HG03060 (cell line): ENCODE results near the gene PLCB4.

Source experiments
- ATAC-seq: cut with Tn5 transposase; IDR thresholded peaks from one replicate; pipeline ENCODE4 v1.9.1; 2021; ENCODE audit warnings: low read depth, moderate number of reproducible peaks; ENCODE audit not compliant: unreplicated experiment

Gene PLCB4

DNA sequence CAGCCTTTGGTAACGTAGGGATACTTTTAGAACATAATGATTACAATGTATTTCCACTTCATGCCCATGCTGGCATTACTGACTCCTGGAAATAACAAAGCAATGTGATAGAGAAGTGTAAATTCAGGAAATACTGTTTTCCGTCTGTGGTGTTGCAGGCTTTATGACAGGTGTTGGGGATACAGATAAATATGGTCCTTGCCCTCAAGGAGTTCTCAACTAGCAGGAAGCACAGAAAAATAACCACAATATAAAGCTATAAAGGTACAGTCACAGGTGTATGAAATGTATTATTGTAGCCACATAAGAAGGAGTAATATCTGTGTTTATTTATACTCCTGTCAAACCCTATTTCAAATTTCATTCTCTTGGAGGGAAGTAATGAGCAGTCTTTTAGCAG is 432.6 kb downstream of the PLCB4 start:
- ATAC-seq = no peak

GRCh38 chr20:9503526-9504245 is 434.8 kb downstream of the PLCB4 start:
- ATAC-seq = no peak

GRCh38 chr20:9506280-9506821 is 437.5 kb downstream of the PLCB4 start:
- ATAC-seq = no peak

DNA sequence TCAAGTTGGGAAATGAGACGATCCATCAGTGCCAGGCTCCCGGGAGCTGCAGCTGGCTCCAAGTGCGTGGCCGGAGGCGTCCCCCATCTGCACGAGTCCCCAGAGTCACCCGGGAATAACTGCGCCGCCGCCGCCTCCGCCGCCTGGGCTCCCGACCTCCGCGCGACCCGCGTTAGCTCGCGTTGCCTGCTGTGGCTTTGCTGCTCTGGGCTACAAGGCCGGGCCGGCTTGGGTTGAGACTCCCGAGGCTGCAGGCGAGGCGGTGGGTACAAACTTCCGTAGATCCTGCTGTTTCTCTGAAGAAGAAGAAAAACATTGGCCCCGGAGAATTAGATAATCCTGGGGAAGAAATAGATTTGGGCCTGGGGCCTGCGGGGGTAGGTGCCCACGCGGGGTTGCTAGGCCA is 438.1 kb downstream of the PLCB4 start:
- no peak for ATAC-seq

- ATAC-seq = no peak
Measured at GRCh38 chr20:9507544-9508239, 438.8 kb downstream of the PLCB4 start.

DNA sequence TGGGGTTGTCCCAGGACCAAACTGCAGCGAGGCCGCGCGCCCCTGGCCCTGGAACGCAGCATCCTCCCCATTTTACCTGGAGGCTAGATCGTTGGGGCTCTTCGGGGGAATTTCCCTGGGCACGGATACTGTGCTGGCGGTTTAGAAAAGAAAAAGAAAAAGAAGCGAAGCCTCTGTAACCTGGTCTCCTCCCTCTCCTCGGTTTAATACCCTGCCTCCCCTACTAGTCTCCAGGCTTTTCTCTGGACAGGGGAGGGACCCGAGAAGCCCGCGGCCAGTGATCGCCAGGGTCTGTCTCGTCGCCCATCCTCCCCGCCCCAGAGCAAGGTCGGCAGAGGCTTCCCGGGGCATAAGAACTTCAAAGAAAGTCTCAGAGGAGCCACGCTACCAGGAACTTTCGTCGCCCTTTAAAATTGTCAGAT is 439.4 kb downstream of the PLCB4 start:
- no peak for ATAC-seq

DNA sequence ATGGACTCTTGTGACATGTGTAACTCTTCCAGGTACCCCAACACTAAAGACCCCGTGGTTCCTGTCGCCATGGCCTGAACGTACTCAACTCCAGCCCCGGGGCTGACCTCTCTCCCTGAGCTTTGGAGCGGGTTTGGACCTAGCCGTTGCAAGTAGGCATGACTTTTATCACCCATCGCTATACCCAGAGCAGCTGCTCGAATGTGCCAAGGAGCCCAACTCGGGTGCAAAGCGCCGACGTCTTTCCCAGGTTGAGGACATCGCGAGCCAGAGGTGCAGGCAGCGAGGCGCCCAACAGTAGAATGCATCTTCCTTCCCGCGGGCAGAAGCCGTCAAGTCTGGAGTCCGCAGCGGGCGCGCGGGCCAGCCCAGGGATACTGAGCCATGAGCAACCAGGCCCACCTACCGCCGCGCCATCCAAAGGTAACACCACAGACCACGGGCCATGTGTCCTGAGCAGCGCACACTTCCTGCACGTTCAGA is 439.9 kb downstream of the PLCB4 start:
- ATAC-seq = no peak

DNA sequence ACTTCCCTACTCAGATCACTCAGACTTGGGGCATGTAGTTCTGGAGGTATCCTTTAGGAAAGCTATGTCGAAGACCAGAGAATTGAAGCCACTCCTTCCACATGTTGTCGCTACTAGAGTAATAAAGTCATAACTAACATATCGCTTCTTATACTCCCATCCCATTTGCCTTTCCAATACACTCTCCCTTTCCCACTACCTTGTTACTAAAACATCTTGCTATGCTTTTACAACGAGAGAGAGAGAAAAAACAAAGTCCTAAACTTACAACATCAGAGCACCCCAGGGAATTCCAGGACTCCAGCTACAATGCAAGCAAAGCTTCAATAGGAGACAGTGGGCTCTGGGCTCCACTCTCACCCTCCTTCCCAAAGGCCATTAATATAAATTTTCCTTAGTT is 440.4 kb downstream of the PLCB4 start:
- ATAC-seq = no peak

DNA sequence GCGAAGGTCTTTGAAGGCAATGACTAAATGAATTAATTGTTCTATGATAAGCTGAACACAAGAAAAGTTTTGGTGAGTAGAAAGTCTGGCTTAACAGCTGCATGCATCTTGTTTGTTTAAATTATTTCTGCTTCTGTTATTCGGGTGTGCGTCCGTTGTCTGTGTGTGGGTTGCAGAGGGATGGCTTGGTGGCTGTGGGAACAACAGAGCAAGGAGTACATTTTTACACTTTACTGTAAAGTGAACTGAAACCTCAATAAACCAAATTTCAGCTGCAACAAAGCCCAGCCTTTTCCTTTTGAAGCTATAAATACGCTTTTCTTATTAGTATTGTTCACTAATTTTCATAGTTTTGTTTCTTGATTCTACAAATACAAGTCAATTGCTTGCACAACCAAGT is 442.0 kb downstream of the PLCB4 start:
- peak; percentile 51 for ATAC-seq

DNA sequence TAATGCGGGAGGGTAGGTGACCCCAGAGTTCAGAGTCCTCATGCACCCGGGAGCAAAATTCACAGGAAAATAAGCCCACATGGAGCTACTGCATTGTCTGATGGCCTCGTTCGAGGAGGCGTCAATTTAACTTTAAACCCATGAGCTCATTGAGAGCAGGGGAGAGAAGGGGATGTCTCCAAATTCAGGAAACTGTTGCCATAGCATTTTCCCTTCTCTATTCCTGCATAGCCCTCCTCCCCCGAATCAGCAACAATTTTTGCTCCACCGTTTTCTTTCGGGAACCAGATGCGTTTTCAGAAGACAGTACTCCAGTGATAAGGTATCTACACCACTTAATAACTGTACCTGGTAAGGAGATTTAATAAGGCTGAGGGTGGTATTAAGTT is 445.2 kb downstream of the PLCB4 start:
- ATAC-seq = no peak

DNA sequence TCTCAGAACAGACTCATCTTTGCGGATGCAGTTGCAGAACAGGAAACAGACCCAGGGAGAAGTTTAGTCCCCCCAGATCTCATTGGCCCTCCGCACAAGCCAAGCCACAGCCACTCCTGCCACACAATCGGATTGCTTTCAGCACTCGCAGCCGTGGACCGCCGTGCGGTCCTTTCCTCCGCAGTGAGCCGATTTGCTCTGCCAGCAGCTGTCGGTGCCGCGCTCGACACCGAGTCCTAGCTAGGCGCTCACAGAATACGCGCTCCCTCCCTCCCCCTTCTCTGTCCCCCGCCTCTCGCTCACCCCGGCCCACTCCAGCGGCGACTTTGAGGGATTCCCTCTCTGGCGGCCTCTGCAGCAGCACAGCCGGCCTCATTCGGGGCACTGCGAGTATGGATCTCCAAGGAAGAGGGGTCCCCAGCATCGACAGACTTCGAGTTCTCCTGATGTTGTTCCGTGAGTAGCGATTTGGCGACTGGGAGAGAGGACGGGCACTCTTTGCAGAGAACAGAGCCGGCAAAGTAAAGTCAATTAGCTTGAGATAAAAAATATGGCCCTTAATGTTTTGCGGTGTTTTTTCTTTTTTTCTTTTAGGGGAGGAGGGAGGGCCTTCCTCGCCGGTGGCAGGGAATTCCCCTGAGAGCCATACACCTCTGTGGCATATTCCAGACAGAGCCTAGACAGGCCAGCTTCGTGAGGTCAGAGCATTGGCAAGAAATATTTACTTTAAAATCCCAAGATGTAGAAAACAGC is 445.8 kb downstream of the PLCB4 start, which contains the start of gene LAMP5:
Gene LAMP5, plus strand, starts transcription at position 130 of the 753 bp plus-strand sequence. Its CDS starts 263 bp downstream, at position 393.
- no peak for ATAC-seq

DNA sequence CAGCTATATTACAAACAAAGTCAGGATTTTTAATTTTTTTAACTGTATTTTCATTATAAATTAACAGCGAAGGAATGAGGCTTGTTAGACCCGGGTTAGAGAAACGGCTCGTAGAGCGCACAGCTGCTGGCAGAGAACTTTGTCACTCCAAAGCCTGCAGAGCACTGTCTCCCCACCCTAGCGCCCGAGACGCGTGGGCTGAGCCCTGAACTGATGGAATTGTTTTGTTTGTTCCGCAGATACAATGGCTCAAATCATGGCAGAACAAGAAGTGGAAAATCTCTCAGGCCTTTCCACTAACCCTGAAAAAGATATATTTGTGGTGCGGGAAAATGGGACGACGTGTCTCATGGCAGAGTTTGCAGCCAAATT is 446.3 kb downstream of the PLCB4 start:
- ATAC-seq = no peak

- ATAC-seq = no peak
Measured at GRCh38 chr20:9515741-9516233, 446.9 kb downstream of the PLCB4 start.

- ATAC-seq = no peak
Measured at GRCh38 chr20:9516234-9516871, 447.5 kb downstream of the PLCB4 start.

GRCh38 chr20:9517297-9518162 is 448.6 kb downstream of the PLCB4 start:
- ATAC-seq = no peak

- ATAC-seq = no peak
Measured at GRCh38 chr20:9518576-9519175, 449.8 kb downstream of the PLCB4 start.

- no peak for ATAC-seq
Measured at GRCh38 chr20:9520086-9520485, 451.2 kb downstream of the PLCB4 start.

DNA sequence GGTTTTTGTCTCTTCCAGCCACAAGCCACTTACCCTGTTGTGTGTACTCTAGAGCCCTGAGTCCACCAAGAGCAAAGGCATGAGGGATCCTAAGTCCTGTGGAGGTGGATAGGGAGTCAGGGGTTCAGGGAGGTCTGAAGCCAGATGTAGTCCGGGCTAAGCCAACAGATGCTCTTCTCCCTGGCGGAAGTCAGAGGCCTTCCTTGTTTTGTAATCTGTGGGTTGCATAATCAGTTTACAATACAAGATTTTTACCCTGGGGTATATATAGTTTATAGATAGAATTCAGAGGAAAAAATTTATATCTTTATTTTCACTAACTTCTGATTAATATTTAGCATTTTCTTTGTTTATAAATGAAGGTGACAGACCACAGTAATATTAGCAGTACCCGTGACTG is 454.7 kb downstream of the PLCB4 start:
- ATAC-seq = no peak
